HG03469 (cell line): Measurements from ENCODE around the gene NRXN3.
"Not testable (repeated sequence)": the region's sequence is repeated elsewhere in the genome, so short reads cannot be mapped to it uniquely, and the experiment has no call there.

Experiments used
- ATAC-seq: cut with Tn5 transposase; IDR thresholded peaks from one replicate; pipeline ENCODE4 v1.9.1; 2021; ENCODE audit warnings: mild to moderate bottlenecking, moderate library complexity, moderate number of reproducible peaks; ENCODE audit not compliant: unreplicated experiment

Gene NRXN3

DNA sequence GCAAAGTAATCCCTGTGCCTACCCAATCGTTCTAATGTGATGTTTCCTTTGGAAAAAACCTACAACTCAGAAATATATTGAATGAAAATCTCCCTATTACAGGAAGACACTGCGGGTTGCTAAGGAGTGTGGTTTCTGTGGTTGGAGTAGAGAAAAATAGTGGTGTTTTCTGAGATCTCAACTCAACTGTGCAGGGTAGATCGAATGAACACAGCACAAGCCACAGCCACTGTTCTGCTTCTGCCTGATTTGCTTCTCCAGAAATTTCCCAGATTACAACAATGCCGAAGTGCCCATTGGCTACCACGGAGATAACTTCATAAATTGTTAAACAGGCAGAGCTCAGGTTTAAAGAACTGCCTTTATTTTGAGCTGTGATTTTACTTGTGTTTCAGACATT, 1560.8 kb downstream of the NRXN3 start:
- ATAC-seq = no peak

DNA sequence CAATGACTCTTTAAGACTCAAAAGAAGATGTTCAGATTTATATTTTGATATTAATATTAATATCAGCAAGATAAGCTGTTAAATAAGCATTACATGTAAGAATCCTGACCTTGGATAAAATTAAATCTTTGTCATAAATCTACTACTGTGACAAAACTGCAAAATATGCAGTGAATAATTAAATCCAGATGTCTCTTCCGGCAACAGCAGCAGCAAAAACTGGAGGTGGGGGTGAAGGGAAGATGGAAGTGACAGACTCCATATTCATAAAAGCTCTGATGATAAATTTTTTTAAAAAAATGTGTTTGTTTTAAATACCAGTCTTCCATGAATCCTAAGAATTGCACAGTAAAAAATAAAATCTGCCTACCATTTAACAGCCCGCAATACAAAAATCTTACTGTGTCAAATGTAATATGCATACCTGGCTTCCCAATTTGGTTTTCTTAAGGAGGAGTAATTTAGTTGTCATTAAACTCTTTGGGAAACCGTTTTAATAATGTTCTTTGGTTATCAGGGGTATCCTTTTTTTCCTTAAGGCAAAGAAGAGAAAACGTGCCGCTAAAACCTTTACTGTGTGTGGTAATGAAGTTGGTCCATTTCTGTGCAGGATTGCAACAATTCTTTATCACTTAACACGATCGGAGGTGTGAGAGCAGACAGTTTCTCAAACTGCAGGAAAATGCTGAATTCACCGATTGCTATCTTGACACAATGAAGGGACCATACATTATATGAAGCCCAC, 1562.9 kb downstream of the NRXN3 start:
- no peak for ATAC-seq

- no peak for ATAC-seq
Observed at GRCh38 chr14:79734151-79734550, 1564.0 kb downstream of the NRXN3 start.

DNA sequence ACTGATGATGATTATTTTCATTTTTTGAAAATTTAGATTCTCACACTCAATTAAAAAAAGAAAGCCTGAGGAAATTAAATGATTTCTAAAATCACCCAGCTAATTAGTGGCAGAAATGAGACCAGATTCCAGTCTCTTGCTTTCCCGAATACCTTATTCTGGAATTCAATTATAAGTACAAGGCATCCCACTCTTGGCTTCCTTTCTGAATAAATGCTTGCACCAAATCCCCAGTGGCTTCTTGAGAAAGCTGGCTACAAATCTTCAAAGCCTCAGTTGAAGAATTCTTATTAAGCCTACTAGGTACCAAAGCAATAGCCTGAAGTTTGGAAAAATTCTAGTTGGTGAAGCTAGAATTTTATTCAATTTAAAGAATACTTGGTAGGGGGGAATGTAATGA, 1564.5 kb downstream of the NRXN3 start:
- ATAC-seq = no peak

DNA sequence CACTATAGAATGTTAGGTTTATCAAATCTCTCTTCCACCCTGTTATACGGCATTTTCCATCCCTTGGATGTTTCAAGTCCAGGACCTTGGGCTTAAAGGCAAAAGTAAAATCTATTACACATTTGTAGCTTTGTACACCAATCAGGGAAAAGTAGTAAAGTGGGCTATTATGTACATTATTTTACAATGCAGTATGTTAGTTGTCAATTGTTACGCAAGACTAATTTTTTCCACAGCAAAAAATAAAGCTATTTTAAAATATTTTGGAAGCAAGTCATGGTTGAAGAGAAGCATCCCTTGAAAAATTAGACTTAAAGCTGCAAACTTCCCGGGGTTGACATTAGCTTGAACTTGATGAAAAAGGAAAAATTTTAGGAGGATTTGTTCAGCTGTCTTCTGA, 1564.9 kb downstream of the NRXN3 start:
- ATAC-seq = no peak

DNA sequence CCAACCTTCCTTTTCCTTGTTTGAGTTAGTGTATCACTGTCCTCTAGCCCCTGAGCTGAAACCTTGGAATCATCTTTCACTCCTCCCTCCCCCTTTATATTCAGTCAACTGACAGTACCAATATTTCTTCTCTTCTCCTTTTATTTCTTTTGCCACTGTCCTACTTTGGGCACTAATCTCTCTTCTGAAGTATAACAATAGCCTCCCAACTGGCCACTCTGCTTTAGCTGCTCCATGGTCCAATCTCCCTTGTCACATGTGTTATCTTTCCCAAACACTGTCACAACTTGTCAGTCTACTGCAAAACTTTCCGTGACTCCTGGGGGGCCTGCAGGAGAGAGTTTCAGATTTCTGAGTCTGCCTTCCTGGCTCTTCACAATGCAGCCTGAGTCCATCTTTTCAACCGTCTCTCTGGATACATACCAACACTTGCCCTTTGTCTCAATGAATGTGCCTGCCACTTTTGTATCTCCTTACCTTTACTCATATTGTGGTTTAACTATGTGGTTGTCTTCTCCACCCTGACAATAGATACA, 1570.0 kb downstream of the NRXN3 start:
- no peak for ATAC-seq

DNA sequence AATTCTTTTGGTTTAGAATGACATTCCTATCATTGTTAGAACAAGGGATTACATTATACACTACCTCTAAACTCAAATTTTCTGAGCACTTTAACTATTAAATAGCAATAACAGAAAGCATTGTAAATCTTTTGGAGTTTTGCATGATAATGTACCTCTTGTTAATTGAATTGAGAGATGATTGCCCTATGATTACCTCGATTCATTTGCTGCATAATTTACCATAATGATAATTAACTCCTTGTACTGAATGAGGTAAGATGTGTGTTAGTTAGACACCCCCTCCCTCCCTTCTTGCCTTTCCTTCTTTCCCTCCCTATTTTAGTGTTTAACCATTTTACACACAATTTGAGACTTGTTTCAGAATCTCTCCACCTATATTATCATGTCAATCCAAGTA, 1572.0 kb downstream of the NRXN3 start:
- no peak for ATAC-seq

DNA sequence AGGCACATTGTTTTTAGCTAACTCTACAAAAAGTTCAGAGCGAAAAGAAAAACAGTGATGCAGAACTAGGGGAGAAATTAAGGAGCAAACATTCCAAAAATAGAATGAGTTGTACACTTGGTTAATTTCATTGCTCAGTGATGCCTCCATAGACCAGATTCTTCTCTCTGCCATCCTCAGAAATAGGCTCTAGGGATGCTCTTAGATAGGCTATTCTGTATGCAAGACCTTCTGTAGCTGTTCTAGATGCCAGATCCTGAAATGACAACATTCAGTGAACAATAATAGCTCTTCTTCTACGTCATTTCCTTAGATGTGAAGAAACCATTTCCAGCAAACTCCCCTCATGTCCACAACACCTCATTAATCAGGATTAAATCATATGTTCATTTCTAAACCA, 1574.9 kb downstream of the NRXN3 start:
- no peak for ATAC-seq

- no peak for ATAC-seq
Observed at GRCh38 chr14:79749065-79749464, 1578.9 kb downstream of the NRXN3 start.

DNA sequence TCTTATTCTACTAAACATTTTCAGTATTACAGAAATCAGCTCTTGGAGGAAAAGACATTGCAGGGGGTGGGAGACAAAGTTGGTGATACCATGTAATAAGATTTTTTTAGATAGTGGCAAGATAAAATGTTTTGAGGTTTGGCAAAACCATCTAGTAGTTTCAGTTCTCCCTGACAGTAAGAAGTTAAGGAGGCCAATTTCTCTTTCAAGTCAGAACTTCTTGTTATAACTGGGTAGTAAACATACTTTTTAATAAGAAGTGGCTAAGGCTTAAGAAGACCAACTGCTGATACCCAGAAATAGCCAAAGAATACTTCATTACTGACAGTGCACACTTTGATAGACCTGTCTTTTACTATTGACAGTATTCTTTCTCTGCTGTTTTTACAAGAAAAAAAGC, 1588.8 kb downstream of the NRXN3 start:
- no peak for ATAC-seq

DNA sequence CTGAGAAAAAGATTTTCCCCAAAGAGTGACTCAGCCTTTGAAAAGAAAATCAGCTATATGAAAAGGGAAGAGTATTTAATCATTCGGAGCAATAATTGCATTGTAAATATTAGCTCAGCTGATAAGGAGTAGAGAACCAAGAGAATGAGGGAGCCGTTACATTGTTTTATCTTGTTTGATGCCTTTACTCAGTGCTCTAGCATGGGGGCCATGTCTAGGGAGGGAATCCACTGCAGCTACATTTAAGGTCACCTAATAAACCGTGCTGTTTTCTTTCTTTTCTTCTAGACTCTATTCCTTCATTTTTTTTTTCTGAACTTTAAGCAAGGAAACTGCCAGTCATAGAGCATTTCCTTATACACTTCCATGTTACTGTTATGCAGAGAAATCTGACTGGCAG, 1594.2 kb downstream of the NRXN3 start:
- no peak for ATAC-seq

DNA sequence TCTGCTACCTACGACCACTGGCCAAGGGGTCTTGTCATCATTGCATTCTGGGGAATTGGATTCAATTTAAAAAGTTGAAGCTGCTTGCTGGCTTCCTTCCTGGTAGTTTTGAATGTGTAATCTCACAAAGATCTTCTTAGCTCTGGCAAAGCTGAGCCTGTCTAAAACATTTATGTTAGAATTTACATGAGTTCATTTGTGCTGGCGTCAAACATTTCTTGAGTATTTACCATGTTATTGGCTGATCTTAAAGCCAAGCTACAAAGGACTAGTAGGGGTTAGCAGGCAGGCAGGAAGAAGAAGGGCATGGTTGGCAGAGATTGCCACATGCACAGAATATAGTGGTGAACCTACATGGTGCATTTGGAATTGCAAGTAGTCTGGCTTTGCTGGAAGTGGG, 1596.3 kb downstream of the NRXN3 start:
- ATAC-seq = no peak

GRCh38 chr14:79767251-79767650, 1597.1 kb downstream of the NRXN3 start:
- ATAC-seq = no peak

GRCh38 chr14:79767721-79768120, 1597.5 kb downstream of the NRXN3 start:
- not testable (repeated sequence) for ATAC-seq

- no peak for ATAC-seq
Observed at GRCh38 chr14:79781882-79782281, 1611.7 kb downstream of the NRXN3 start.

DNA sequence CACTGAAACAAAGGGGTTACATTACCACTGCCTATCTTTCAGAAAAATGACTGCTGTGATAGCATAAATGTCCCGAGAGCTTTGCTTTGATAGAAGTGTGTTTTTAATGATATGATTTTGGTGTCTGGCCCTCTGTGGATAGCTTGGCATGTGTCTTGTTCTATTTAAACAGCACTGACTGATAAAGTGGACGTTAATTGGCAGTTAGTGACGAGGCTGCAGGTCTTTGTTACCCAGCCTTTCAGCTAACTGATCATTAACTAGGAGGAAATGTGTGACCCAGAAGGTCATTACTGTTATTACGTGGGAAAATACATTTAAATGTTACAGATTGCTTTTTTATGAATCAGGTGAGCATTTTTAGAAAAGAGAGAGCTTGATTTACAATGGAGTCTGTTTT, 1612.9 kb downstream of the NRXN3 start:
- ATAC-seq = no peak

DNA sequence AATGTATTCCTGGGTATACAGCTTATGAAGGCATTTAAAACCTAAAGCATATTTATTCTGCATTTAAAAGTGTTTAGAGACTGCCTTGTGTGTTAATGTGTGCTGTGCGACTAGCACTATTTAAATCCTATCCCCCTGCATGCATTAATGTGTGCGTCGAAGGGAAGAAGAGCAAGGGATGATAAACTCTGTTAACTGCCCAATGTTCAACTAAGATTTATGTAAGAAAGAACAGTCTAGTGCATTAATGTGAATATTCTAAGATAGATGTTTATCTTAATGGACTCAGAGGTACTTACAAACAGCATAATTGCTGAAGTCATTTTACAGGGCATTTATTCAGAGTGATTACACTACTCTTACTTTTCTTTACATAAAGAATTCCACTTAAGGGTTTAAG, 1616.3 kb downstream of the NRXN3 start:
- no peak for ATAC-seq

GRCh38 chr14:79788346-79788745, 1618.2 kb downstream of the NRXN3 start:
- no peak for ATAC-seq

- no peak for ATAC-seq
Observed at GRCh38 chr14:79791055-79791732, 1621.0 kb downstream of the NRXN3 start.

GRCh38 chr14:79802093-79802492, 1631.9 kb downstream of the NRXN3 start:
- ATAC-seq = no peak

GRCh38 chr14:79805636-79806035, 1635.5 kb downstream of the NRXN3 start:
- ATAC-seq = no peak

DNA sequence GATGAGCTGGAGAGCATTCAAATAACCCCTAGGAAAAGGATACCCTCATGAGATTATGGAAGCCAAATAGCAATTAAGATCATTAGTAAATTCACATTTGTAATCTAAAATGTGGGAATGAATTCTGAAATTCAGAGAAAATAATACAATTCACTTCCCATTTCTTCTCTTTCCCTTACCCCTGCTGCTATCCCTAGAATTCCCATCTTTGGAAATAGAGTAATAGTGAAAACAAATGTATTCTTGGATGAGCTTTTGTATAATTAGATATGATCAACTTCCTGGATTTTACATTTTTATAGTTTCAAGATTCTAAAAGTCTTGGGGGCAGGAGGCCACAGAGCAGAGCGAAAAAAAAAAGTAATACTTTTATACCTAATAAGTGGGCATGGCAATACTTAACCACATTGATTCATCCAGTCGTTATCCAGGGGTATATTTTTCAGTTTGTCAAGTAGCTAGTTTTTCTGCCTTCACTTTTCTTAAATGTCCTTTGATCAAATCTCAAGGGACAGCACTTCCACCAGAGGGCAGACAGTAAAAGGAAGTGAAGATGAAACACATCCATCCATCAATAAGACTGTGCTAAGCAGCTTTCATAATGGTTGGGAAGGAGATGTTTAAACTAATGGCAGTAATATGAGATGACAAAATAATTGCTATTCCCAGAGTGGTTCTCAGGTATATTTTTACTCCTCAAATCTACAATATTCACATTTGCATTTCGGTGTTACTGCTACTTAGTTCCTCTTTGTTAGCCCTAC, 1639.9 kb downstream of the NRXN3 start:
- ATAC-seq = no peak
